HG02852 (cell line): ENCODE measurements around the gene FAM131A.

ENCODE experiments used
- ATAC-seq: cut with Tn5 transposase; IDR thresholded peaks from one replicate; pipeline ENCODE4 v1.9.1; 2021; ENCODE audit warnings: mild to moderate bottlenecking, moderate library complexity; ENCODE audit not compliant: unreplicated experiment

Gene FAM131A

DNA sequence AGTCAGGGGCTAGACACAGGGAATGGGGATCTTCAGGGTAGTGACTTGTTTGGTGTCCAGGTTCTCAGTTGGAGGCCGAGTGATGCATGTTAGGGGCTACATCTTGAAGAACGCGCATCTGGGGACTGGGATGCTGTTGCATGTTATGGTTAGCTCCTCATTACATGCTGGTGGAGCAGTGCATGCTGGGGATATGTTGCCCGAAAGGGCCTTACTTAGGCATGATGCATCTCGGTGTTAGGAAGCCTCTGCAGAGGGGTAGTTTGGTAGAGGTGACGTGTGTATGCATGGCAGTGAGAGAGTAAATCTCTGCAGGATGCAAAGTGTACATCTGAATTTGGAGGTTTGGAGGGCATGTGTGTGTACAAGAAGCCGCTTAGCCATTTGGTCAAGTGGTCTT lies 20.6 kb upstream of the FAM131A start:
- no peak for ATAC-seq

DNA sequence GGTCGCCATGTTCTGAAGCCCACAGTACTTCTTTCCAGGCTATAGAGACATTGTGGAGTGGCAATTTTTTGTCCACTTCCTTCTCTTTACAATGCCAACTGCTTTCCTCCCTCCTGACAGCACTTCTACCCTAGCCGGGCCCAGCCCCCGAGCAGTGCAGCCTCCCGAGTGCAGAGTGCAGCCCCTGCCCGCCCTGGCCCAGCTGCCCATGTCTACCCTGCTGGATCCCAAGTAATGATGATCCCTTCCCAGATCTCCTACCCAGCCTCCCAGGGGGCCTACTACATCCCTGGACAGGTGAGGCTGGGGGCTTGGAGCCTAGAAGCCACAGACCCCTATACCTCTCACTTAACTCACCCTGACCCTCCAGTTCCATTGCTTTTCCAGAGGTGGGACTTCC lies 20.2 kb upstream of the FAM131A start:
- ATAC-seq: no peak

DNA sequence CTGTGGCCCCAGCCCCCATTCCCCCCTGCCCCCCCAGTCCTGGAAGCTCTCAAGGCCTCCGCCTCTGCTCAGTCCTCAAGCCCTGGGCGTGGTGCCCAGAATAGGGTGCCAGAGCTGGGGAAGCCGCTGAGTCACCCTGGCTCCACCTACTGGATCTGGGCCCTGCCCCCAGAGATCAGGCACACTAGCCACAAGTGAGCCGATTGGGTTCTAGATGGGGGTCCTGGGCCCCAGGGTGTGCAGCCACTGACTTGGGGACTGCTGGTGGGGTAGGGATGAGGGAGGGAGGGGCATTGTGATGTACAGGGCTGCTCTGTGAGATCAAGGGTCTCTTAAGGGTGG lies 17.3 kb upstream of the FAM131A start:
- ATAC-seq: no peak

DNA sequence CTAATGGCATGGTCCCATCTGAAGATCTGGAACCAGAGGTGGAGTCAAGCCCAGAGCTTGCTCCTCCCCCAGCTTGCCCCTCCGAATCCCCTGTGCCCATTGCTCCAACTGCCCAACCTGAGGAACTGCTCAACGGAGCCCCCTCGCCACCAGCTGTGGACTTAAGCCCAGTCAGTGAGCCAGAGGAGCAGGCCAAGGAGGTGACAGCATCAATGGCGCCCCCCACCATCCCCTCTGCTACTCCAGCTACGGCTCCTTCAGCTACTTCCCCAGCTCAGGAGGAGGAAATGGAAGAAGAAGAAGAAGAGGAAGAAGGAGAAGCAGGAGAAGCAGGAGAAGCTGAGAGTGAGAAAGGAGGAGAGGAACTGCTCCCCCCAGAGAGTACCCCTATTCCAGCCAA lies 15.7 kb upstream of the FAM131A start:
- ATAC-seq: no peak

DNA sequence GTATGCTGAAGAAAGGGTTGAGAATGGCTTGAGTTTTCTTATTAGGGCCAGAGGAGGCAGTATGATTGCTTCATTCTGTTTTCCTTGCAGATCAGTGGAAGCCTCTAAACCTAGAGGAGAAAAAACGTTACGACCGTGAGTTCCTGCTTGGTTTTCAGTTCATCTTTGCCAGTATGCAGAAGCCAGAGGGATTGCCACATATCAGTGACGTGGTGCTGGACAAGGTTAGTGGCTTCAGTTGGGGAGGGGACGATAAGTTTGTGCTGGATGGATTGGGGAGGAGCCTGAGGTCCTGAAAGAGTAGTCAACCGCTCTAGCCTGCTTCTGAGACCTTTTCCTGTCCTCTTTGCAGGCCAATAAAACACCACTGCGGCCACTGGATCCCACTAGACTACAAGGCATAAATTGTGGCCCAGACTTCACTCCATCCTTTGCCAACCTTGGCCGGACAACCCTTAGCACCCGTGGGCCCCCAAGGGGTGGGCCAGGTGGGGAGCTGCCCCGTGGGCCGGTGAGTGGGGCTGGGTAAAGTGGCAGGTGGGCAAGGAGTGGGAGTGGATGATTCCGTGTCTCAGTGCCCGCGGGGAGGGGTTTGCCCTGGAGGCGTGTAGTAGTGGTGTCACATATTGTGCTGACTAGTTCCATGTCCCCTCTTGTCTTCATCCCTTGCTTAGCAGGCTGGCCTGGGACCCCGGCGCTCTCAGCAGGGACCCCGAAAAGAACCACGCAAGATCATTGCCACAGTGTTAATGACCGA lies 14.5 kb upstream of the FAM131A start:
- no peak for ATAC-seq

DNA sequence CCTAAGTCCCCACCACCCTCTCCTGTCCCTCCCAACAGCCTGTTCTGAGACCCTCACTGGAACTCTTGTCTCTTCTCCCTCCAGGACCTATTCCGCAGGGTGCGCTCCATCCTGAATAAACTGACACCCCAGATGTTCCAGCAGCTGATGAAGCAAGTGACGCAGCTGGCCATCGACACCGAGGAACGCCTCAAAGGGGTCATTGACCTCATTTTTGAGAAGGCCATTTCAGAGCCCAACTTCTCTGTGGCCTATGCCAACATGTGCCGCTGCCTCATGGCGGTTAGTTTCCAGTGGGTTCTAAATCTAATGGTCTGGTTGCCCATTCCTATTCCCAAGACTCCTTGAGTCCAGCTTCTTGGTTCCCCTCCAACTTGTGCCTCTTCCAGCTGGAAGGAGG lies 13.7 kb upstream of the FAM131A start:
- ATAC-seq: no peak

DNA sequence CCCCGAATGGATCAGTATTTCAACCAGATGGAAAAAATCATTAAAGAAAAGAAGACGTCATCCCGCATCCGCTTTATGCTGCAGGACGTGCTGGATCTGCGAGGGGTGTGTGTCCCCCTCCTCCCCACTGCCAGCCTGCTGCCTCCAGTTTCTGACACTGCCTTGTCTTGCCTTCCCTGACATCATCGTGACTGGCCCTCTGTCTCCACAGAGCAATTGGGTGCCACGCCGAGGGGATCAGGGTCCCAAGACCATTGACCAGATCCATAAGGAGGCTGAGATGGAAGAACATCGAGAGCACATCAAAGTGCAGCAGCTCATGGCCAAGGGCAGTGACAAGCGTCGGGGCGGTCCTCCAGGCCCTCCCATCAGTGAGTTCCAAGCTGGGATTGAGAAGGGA lies 12.1 kb upstream of the FAM131A start:
- ATAC-seq: no peak

DNA sequence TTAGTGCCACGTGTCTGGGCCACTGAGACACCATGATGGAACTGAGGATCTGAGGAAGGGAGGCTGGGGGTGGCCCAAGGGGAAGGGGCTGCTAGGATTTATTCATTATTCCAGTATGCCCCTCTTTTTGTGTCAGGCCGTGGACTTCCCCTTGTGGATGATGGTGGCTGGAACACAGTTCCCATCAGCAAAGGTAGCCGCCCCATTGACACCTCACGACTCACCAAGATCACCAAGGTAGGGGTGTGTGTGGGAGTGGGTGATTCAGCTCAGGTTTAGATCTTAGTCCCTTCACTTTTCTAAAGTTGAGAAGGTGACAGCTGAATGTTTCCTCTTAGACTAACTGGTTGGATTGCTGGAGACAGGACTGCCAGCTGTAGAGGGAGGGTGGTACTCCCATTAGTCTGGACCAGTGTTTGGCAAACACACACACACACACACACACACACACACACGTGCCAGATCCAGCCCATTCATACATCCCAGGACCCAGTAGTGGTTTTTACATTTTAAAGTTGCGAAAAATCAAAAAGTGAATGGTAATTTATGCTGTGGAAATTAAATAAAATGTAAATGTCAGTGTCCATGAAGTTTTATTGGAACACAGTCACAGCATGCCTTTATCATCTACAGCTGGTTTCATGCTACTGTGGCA lies 11.6 kb upstream of the FAM131A start:
- ATAC-seq: no peak

DNA sequence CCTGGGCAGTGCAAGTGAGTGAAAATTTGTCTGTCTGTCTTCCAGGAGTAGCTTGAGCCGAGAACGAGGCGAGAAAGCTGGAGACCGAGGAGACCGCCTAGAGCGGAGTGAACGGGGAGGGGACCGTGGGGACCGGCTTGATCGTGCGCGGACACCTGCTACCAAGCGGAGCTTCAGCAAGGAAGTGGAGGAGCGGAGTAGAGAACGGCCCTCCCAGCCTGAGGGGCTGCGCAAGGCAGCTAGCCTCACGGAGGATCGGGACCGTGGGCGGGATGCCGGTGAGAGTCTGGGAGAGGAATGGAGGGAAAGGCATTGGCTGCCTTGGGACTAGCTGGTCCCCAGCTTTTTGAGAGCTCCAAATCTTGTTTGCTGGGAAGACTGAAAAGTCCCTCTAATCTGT lies 10.2 kb upstream of the FAM131A start:
- ATAC-seq: no peak

DNA sequence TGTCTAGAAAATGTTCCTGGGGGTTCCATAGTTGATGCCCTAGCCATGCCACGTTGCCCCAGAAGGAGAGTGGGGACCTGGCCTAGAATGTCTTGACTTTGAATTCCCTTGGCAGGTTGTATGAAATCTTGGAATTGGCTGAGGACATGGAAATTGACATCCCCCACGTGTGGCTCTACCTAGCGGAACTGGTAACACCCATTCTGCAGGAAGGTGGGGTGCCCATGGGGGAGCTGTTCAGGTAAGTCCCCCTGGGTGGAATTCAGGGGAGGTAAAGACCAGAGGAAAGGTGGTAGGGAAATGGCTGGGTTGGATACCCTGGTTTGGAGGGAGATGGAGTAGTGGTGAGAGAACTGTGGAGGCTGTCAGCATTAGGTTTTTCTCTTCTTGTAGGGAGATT lies 8.9 kb upstream of the FAM131A start:
- no peak for ATAC-seq

DNA sequence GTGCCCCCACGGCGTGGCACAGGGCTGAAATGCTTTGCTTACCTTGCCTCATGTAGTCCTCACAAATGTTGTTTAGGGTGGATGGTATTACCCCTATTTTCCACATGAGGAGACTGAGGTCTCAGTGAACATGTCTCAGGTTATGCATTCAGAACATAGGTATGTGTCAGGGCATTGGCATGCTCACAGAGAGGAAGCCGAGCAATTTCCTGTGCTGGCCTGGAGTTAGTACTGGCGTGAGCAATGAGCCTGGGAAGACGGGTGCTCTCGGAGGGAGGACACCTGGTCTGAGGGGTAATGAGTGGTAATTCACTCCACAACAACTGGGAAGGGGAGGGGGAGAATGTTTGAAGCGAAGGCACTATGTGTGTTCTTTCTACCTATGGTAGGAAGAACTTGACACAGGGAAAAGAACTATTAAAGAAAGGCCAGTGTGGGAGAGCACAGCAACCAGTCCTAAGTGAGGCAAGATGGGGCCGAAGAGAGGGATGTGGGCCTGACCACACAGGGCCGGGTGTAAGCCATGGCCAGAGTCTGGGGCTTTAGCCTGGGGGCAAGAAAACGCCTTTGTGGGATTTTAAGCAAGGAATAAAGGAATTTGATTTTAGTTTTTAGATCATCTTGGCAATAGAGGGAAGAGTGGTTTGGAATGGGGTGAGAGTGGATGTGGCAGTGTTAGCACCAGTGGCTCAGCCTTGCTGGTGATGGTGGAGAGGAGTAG lies 4.9 kb upstream of the FAM131A start:
- ATAC-seq: no peak

DNA sequence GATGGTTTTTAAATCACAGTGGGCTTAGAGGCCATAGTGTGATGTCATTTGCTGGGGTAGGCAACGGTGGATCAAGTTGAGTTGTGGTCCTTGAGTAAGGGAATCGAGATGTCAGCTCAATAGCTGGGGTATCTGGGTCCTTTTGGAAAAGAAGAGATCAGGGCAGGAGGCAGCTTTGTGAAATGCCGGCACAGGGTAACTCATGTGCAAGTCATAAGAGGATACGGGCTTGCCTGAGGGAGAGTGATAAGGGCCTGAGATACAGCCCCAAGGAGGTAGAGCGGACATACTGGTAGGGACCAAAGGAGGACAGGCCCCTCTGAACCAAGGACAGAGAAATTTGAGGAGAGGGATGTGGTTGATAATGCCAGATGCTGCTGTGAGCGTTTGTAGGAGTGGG lies 4.2 kb upstream of the FAM131A start:
- ATAC-seq: no peak

DNA sequence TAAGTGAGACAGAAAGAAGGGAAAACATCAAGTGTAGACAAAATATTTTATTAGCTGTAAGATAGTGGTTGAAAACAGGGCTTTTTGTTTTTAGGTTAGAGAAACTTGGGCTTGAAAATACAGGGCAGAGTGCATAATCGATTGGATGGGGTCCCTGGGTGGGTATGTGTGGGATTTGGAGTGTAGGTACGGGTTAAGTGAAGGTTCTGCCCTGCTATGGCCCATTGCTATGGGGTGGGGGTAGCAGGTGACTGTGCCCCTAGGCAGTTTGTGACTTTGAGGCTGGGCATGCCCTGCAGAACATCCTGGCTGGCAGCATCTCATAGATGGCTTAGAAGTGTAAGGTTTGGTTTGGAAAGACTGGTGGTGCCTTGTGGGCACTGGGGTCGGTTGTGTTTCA lies 3.7 kb upstream of the FAM131A start:
- ATAC-seq: no peak

DNA sequence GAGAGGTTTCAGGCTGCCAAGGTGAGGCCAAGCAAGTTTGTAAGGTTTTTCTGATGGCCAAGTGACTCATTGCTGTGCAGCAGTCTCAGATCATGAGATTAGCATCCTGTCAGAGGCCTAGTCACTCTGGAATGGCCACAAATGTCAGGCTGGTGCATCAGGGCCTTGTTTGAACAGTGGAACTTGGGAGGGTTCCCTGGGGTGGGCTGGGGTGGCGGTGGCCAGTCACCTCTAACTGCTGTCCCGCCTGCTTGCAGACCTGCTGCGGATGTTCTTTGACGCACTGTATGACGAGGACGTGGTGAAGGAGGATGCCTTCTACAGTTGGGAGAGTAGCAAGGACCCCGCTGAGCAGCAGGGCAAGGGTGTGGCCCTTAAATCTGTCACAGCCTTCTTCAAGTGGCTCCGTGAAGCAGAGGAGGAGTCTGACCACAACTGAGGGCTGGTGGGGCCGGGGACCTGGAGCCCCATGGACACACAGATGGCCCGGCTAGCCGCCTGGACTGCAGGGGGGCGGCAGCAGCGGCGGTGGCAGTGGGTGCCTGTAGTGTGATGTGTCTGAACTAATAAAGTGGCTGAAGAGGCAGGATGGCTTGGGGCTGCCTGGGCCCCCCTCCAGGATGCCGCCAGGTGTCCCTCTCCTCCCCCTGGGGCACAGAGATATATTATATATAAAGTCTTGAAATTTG lies 2.8 kb upstream of the FAM131A start:
- ATAC-seq: no peak

DNA sequence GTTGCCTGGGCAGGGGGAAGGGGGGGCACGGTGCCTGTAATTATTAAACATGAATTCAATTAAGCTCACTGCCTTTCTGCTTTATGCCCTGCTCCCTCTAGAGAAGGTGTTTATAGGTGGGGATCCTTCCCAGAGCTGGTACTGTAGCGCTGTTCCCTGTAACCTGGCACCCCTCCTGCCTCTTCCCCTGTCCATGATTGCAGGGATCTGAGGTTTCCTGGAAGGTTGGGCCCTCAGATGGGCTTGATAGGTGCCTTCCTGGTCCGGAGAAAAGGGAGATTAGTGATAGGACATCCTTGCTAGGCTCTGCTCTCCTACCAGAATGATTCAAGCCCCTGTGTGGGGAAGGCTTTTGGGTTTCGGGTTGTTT lies 2.1 kb upstream of the FAM131A start:
- ATAC-seq: peak; percentile 6

DNA sequence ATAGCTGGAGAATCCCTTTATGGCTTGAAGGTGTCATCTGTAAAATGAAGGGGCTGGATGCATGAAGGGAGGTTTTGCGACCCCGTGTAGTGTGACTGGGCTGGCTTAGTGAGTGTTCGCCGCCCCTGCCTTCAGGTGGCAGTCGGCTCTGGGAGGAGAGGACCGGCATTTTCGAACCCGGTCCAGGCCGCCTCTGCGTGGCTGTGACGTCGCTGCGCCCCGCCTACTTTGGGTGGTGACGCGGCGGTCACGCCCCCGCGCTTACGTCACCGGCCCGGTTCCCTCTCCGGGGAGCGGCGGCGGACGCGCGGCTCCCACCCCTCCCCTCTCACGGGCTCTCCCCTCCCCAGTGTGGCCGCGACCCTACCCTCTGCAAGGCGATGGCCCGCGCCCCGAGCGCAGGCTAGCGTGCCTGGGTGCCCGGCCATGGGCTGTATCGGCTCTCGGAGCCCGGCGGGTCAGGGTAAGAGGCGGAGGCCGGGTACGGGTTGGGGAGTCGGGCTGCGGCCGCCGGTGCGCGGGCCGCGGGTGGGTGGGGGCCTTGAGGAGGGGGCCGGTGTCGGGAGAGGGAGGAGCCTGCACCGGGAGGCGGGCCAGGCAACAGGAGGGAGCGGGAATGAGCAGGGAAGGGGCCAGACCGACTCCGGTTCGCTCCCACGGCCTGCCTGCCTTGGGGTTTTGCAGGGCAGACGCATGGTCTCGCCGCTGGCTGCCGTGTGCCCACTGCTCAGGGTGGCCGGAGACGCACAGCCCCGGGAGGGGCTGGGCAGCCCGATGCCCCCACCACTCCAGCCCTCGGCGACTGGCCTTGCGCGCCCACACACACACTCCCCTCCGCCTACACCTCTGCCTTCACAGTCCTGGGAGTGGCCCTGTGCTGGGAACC lies 1.5 kb upstream of the FAM131A start:
- ATAC-seq: peak; percentile 78

DNA sequence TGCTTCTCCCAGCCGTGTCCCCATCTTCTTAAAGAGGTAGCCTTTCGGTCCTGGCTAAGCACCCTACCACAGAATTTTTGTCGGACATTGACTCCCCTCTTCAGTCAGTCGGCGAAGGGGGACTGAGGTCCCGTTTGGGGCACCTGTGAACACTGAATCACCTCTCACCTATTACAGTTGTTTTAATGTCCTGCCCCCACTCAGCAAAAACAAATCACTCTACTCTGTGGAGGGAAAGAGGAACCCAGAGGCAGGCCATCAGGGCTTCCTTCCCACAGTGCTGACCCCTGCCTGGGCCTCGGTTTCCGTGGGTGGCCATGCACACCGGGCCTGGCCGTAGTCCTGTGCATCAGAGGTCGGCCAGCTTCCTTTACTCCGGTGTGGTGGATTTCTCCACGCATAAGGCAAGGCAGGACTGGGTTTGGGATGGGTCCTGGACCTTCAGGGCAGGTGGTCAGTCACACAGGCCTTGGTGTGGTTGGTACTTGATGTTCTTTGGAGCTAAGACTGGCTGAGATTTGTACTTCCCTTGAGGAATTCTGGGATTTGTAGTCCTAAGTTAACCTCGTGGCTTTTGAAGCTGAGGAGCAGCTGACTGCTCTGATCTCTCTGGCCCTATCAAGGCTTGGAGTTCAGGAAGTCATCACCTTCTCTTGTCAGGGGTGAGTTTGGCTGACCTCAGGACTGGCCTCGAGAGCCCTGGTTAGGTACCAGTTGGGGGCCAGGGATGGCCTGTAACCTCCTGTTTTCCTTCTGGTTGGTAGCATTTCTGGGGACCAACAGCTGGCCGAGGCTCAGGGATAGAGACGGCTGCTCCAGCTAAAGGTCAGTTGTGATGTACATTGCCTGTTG lies 627 bp upstream of the FAM131A start:
- no peak for ATAC-seq

DNA sequence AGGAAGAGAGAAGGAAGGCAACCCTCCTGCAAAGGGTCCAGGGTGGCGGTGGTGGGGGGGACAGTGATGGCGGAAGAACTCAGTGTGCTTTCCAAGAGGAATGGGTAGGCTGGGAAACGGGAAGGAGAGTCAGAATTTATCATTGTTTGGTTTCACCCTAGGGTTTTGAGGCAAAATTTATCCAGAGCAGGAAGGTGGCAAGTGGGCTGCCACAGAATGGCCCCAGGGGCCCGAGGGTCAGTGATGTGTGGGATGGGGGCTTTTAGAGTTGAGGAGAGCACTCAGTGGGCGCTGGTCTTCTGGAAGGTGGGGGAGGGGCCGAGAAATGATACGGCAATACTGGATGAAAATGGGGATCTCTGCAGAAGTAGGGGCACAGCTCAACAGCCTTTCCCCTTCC lies 581 bp downstream of the FAM131A start:
- no peak for ATAC-seq

DNA sequence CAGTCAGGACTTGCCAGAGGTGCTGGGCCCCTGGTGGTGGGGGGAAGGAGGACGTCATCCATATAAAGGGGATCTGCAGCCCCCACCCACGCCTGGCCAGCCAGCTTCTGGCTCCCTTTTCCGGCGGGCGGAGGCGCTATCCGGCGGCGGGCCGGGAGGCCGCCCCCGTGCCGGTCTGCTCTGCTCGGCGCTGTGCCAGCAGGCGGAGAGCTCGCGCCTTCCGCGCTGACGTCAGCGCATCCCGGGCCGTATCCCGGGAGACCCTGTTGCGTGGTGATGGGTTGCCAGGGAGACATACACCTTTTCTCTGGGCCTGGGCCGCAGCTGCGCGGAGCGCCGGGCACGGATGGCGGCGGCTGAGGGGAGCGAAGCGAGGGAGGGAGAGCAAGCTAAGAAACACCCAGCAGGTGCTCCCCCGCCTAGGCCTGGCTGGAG lies 1.1 kb downstream of the FAM131A start:
- no peak for ATAC-seq

DNA sequence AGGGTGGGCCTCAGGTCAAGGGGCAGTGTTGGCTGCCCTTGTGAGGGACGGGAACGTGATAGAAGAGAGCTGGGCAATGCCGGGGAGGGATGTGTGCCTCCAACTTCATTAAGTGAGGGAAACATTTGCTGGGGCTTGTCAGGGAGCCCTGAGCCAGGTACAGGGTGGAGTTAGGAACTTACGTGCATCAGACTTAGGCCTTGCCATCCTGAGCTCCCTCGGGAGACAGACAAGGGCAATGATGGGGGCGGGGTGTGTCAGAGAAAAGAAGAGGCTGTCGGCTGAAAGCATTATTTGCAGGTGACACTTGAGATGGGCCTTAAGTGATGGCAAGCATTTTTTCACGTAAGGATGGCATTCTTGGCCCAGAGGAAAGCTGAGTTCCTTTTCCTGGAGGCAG lies 1.6 kb downstream of the FAM131A start:
- no peak for ATAC-seq
